ENCODE results near the gene PEAK1.

PEAK1 gene

GRCh38 chr15:77369168-77369567 lies 50.7 kb downstream of the PEAK1 start:
- TF ChIP-seq, protein P1, sequence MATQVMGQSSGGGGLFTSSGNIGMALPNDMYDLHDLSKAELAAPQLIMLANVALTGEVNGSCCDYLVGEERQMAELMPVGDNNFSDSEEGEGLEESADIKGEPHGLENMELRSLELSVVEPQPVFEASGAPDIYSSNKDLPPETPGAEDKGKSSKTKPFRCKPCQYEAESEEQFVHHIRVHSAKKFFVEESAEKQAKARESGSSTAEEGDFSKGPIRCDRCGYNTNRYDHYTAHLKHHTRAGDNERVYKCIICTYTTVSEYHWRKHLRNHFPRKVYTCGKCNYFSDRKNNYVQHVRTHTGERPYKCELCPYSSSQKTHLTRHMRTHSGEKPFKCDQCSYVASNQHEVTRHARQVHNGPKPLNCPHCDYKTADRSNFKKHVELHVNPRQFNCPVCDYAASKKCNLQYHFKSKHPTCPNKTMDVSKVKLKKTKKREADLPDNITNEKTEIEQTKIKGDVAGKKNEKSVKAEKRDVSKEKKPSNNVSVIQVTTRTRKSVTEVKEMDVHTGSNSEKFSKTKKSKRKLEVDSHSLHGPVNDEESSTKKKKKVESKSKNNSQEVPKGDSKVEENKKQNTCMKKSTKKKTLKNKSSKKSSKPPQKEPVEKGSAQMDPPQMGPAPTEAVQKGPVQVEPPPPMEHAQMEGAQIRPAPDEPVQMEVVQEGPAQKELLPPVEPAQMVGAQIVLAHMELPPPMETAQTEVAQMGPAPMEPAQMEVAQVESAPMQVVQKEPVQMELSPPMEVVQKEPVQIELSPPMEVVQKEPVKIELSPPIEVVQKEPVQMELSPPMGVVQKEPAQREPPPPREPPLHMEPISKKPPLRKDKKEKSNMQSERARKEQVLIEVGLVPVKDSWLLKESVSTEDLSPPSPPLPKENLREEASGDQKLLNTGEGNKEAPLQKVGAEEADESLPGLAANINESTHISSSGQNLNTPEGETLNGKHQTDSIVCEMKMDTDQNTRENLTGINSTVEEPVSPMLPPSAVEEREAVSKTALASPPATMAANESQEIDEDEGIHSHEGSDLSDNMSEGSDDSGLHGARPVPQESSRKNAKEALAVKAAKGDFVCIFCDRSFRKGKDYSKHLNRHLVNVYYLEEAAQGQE (IDR thresholded peaks at IDR 0.05; ENCODE audit: insufficient replicate concordance, low read depth), result no peak
- TF ChIP-seq SPI1 (IDR thresholded peaks at IDR 0.05; ENCODE audit: borderline replicate concordance, low read depth), result no peak
- TF ChIP-seq, protein P2, sequence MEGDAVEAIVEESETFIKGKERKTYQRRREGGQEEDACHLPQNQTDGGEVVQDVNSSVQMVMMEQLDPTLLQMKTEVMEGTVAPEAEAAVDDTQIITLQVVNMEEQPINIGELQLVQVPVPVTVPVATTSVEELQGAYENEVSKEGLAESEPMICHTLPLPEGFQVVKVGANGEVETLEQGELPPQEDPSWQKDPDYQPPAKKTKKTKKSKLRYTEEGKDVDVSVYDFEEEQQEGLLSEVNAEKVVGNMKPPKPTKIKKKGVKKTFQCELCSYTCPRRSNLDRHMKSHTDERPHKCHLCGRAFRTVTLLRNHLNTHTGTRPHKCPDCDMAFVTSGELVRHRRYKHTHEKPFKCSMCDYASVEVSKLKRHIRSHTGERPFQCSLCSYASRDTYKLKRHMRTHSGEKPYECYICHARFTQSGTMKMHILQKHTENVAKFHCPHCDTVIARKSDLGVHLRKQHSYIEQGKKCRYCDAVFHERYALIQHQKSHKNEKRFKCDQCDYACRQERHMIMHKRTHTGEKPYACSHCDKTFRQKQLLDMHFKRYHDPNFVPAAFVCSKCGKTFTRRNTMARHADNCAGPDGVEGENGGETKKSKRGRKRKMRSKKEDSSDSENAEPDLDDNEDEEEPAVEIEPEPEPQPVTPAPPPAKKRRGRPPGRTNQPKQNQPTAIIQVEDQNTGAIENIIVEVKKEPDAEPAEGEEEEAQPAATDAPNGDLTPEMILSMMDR (IDR thresholded peaks at IDR 0.05; ENCODE audit: insufficient read depth, low read length), result no peak
- no peak for TF ChIP-seq POLR2AphosphoS5 (IDR thresholded peaks at IDR 0.05; ENCODE audit: low read depth)
- no peak for TF ChIP-seq GABPA (IDR thresholded peaks at IDR 0.05; ENCODE audit: low read depth)
- no peaks in the 10 kb centered on the region for H3K27me3 ChIP-seq (ENCODE audit: insufficient read depth, poor library complexity, severe bottlenecking)
- no peak overlapping the region for H3K4me3 ChIP-seq (replicated peaks; ENCODE audit: insufficient read depth, low read length)
- no peak for DNase-seq (ENCODE audit: low read depth in 1 of 2, low spot score in 1 of 2)
- H3K27ac ChIP-seq (replicated peaks), result no peak overlapping the region

- no peak overlapping the region for H3K4me3 ChIP-seq (replicated peaks; ENCODE audit: insufficient read depth, low read length)
Observed at GRCh38 chr15:77367631-77368030, 52.3 kb downstream of the PEAK1 start.

GRCh38 chr15:77361456-77361855 lies 58.4 kb downstream of the PEAK1 start:
- DNase-seq (ENCODE audit: low read depth in 1 of 2, low spot score in 1 of 2), result no peak
- Histone ChIP-seq H3K27ac (replicated peaks) (no peak overlapping the region), H3K4me3 (replicated peaks; ENCODE audit: insufficient read depth, low read length) (no peak overlapping the region), H3K27me3 (ENCODE audit: insufficient read depth, poor library complexity, severe bottlenecking) (no peaks in the 10 kb centered on the region)
- no peak for TF ChIP-seq GABPA (IDR thresholded peaks at IDR 0.05; ENCODE audit: low read depth)
- TF ChIP-seq, protein P1 (IDR thresholded peaks at IDR 0.05; ENCODE audit: insufficient replicate concordance, low read depth), result no peak
- TF ChIP-seq, protein P2 (IDR thresholded peaks at IDR 0.05; ENCODE audit: insufficient read depth, low read length), result no peak
- TF ChIP-seq SPI1 (IDR thresholded peaks at IDR 0.05; ENCODE audit: borderline replicate concordance, low read depth), result no peak
- TF ChIP-seq POLR2AphosphoS5 (IDR thresholded peaks at IDR 0.05; ENCODE audit: low read depth), result no peak

More at GRCh38 chr15:77367631-77368030, 52.3 kb downstream of the PEAK1 start:
- H3K27me3 ChIP-seq (ENCODE audit: insufficient read depth, poor library complexity, severe bottlenecking), result no peaks in the 10 kb centered on the region
- no peak overlapping the region for H3K27ac ChIP-seq (replicated peaks)
- TF ChIP-seq GABPA (IDR thresholded peaks at IDR 0.05; ENCODE audit: low read depth) (no peak), SPI1 (IDR thresholded peaks at IDR 0.05; ENCODE audit: borderline replicate concordance, low read depth) (no peak), POLR2AphosphoS5 (IDR thresholded peaks at IDR 0.05; ENCODE audit: low read depth) (no peak)
- TF ChIP-seq, protein P2 (IDR thresholded peaks at IDR 0.05; ENCODE audit: insufficient read depth, low read length), result no peak
- TF ChIP-seq, protein P1 (IDR thresholded peaks at IDR 0.05; ENCODE audit: insufficient replicate concordance, low read depth), result no peak
- DNase-seq (ENCODE audit: low read depth in 1 of 2, low spot score in 1 of 2), result no peak
